ENCODE data around the gene MATN1. TPM values are rescaled to one million over a fixed set of nuclear protein-coding genes. Genes with fewer than 3 reads are reported as not detected.
A peak's percentile ranks its signal among the peaks of the same experiment; 100 is the strongest.

The MATN1 gene
- total RNA-seq, 2 donors from 2014 or later, result not detected

DNA sequence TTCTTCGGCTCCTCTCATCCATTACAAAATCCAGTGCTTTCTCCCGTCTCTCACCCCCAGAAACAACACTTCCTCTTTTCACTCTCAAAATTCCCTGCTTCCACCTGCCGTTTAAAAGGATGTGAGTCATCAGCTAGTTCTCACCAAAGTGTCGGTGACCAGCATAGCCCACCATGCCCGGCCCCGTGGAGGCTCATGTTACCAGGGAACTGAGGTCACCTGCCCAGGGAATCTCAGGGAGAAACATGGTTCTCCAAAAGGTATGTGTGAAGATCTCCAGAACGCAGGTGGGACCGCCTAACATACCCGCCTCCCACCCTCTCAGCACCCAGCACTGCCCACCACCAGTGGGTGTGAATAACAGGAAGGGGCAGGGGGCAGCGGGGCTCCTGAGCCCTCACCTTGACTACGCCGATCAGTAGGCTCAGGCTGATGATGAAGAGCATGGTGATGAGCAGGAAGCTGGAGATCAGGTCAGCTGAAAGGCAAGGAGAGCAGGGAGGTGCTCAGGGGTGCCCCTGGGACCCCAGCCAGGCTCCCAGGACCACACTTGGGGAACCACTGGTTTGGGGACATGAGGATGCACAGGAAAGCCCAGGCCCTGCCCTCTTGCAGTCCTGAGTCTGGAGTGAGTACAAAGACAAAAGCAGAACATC lies 18.0 kb upstream of the MATN1 start:
- no peaks in the 10 kb centered on the region for H3K36me3 ChIP-seq (ENCODE audit: control insufficient read depth, insufficient read depth, low read length)
- 69% methylated on average over 8 to 12 of the region's 12 CpGs for WGBS, 2 experiments (ENCODE audit: insufficient coverage in 1 of 2, insufficient read length in 1 of 2)
- H3K9me3 ChIP-seq (ENCODE audit: control insufficient read depth, low read length), result no peaks in the 10 kb centered on the region
- H3K27ac ChIP-seq (ENCODE audit: low read depth, low read length), result no peak overlapping the region
- no peaks in the 10 kb centered on the region for H3K9me3 Mint-ChIP-seq
- peak overlapping the region; percentile 20 for H3K27ac Mint-ChIP-seq
- no peaks in the 10 kb centered on the region for H3K36me3 Mint-ChIP-seq (ENCODE audit: low read depth)
- peaks cover 14% of the 10 kb centered on the region for H3K4me1 Mint-ChIP-seq
- peak; percentile 85 for DNase-seq
- no peak for TF ChIP-seq CTCF (conservative IDR thresholded peaks at IDR 0.05)
- H3K27me3 Mint-ChIP-seq (ENCODE audit: insufficient read depth), result peaks cover 3% of the 10 kb centered on the region
- H3K4me3 ChIP-seq (ENCODE audit: low read length), result no peak overlapping the region
- H3K4me1 ChIP-seq (ENCODE audit: control insufficient read depth, insufficient read depth, low read length), result no peaks in the 10 kb centered on the region
- no peak overlapping the region for H3K4me3 Mint-ChIP-seq
- H3K27me3 ChIP-seq (ENCODE audit: control insufficient read depth, insufficient read depth, low read length, poor library complexity, severe bottlenecking), result no peaks in the 10 kb centered on the region
- H3K9ac ChIP-seq (ENCODE audit: extremely low read depth, low read length, poor library complexity, severe bottlenecking), result no peak overlapping the region

GRCh38 chr1:30740251-30741238 lies 17.2 kb upstream of the MATN1 start:
- no peak overlapping the region for H3K9ac ChIP-seq (ENCODE audit: extremely low read depth, low read length, poor library complexity, severe bottlenecking)
- H3K9me3 Mint-ChIP-seq, result no peaks in the 10 kb centered on the region
- no peaks in the 10 kb centered on the region for H3K36me3 ChIP-seq (ENCODE audit: control insufficient read depth, insufficient read depth, low read length)
- 82 to 85% methylated on average over 7 to 11 of the region's 15 CpGs for WGBS, 2 experiments (ENCODE audit: insufficient coverage in 1 of 2, insufficient read length in 1 of 2)
- no peak for TF ChIP-seq CTCF (conservative IDR thresholded peaks at IDR 0.05)
- H3K36me3 Mint-ChIP-seq (ENCODE audit: low read depth), result no peaks in the 10 kb centered on the region
- H3K4me1 Mint-ChIP-seq, result peaks cover 14% of the 10 kb centered on the region
- peak overlapping the region; percentile 20 for H3K27ac Mint-ChIP-seq
- DNase-seq, result no peak
- H3K9me3 ChIP-seq (ENCODE audit: control insufficient read depth, low read length), result no peaks in the 10 kb centered on the region
- H3K4me3 ChIP-seq (ENCODE audit: low read length), result no peak overlapping the region
- no peak overlapping the region for H3K27ac ChIP-seq (ENCODE audit: low read depth, low read length)
- H3K27me3 ChIP-seq (ENCODE audit: control insufficient read depth, insufficient read depth, low read length, poor library complexity, severe bottlenecking), result no peaks in the 10 kb centered on the region
- H3K27me3 Mint-ChIP-seq (ENCODE audit: insufficient read depth), result peaks cover 3% of the 10 kb centered on the region
- no peak overlapping the region for H3K4me3 Mint-ChIP-seq
- no peaks in the 10 kb centered on the region for H3K4me1 ChIP-seq (ENCODE audit: control insufficient read depth, insufficient read depth, low read length)

DNA sequence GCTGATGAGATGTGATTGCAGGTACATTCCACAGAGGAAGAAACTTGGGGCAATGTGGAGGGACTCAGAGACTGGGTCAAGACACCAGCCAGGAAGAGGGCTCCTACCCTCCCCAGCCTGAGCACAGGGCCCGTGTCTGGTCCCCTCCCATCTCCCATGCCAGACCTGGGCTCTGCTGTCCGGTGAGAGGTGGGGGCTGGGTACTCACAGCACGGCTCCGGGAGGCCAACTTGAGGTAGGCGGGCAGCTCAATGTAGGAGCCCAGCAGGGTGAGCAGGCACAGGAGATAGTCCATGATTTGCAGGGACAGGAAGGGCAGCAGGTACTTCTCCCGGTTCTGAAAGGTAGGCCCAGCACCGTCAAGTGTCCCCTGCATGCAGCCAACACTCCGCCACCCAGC lies 16.2 kb upstream of the MATN1 start:
- H3K27me3 Mint-ChIP-seq (ENCODE audit: insufficient read depth), result peaks cover 3% of the 10 kb centered on the region
- WGBS, 2 experiments (ENCODE audit: insufficient coverage in 1 of 2, insufficient read length in 1 of 2), result 88 to 94% methylated on average over 3 to 8 of the region's 8 CpGs
- Histone ChIP-seq H3K4me3 (ENCODE audit: low read length) (no peak overlapping the region), H3K36me3 (ENCODE audit: control insufficient read depth, insufficient read depth, low read length) (no peaks in the 10 kb centered on the region), H3K9me3 (ENCODE audit: control insufficient read depth, low read length) (no peaks in the 10 kb centered on the region), H3K9ac (ENCODE audit: extremely low read depth, low read length, poor library complexity, severe bottlenecking) (no peak overlapping the region), H3K27me3 (ENCODE audit: control insufficient read depth, insufficient read depth, low read length, poor library complexity, severe bottlenecking) (no peaks in the 10 kb centered on the region), H3K27ac (ENCODE audit: low read depth, low read length) (no peak overlapping the region), H3K4me1 (ENCODE audit: control insufficient read depth, insufficient read depth, low read length) (no peaks in the 10 kb centered on the region)
- no peaks in the 10 kb centered on the region for H3K9me3 Mint-ChIP-seq
- H3K36me3 Mint-ChIP-seq (ENCODE audit: low read depth), result no peaks in the 10 kb centered on the region
- no peak overlapping the region for H3K4me3 Mint-ChIP-seq
- no peak overlapping the region for H3K27ac Mint-ChIP-seq
- peaks cover 14% of the 10 kb centered on the region for H3K4me1 Mint-ChIP-seq
- no peak for TF ChIP-seq CTCF (conservative IDR thresholded peaks at IDR 0.05)
- DNase-seq, result no peak
